ENCODE results near the gene RTRAF.

RTRAF gene

GRCh38 chr14:51989293-51990234 is at the start of gene RTRAF:
TSS of gene RTRAF (plus strand) at chr14:51989546. CDS start at chr14:51989640, 94 bp downstream.
- DNase-seq = peak; percentile 47 to 72

GRCh38 chr14:51939755-51940301 is 49.5 kb upstream of the RTRAF start:
- no peak for DNase-seq

- no peak for DNase-seq
Observed at GRCh38 chr14:51942971-51943370, 46.4 kb upstream of the RTRAF start.

- DNase-seq = no peak
Observed at GRCh38 chr14:51950007-51950406, 39.3 kb upstream of the RTRAF start.

- no peak for DNase-seq
Observed at GRCh38 chr14:51951656-51952055, 37.7 kb upstream of the RTRAF start.

GRCh38 chr14:51954031-51954430 is 35.3 kb upstream of the RTRAF start:
- no peak for DNase-seq

GRCh38 chr14:51954657-51955056 is 34.7 kb upstream of the RTRAF start:
- DNase-seq = no peak

- DNase-seq = no peak
Observed at GRCh38 chr14:51957950-51958349, 31.4 kb upstream of the RTRAF start.

- no peak for DNase-seq
Observed at GRCh38 chr14:51959928-51960327, 29.4 kb upstream of the RTRAF start.

- DNase-seq = no peak
Observed at GRCh38 chr14:51960866-51961265, 28.5 kb upstream of the RTRAF start.

- DNase-seq = no peak
Observed at GRCh38 chr14:51962711-51963110, 26.6 kb upstream of the RTRAF start.

GRCh38 chr14:51963286-51963685 is 26.1 kb upstream of the RTRAF start:
- DNase-seq = no peak

- DNase-seq = no peak
Observed at GRCh38 chr14:51967521-51967920, 21.8 kb upstream of the RTRAF start.

- no peak for DNase-seq
Observed at GRCh38 chr14:51969852-51970540, 19.4 kb upstream of the RTRAF start.

GRCh38 chr14:51972566-51972965 is 16.8 kb upstream of the RTRAF start:
- DNase-seq = no peak

GRCh38 chr14:51977075-51977474 is 12.3 kb upstream of the RTRAF start:
- DNase-seq = no peak

GRCh38 chr14:51978681-51979085 is 10.7 kb upstream of the RTRAF start:
- DNase-seq = no peak

GRCh38 chr14:51979088-51979709 is 10.1 kb upstream of the RTRAF start:
- peak in 1 of 2 experiments; percentile 5 for DNase-seq

GRCh38 chr14:51981218-51981854 is 8.0 kb upstream of the RTRAF start:
- DNase-seq = no peak

GRCh38 chr14:51988221-51988620 is 1.1 kb upstream of the RTRAF start:
- DNase-seq = no peak

- no peak for DNase-seq
Observed at GRCh38 chr14:51990488-51990887, 1.1 kb downstream of the RTRAF start.

- no peak for DNase-seq
Observed at GRCh38 chr14:51993285-51993920, 4.1 kb downstream of the RTRAF start.

All from cerebellar nuclear complex (tissue), 1 donor.